Vagina (tissue), 2 donors: ENCODE data around the gene SLC39A11. TPM values are rescaled to one million over a fixed set of nuclear protein-coding genes. Genes with fewer than 3 reads are reported as not detected.

Experiments used
- DNase-seq, 2 donors: peaks; one replicate each; pipeline ENCODE4 v3.0.0-alpha.2; 2017; ENCODE audit errors: extremely low spot score in 2 of 2
- H3K27ac ChIP-seq: fragments of 200-600 bp; sonication (generic); one replicate; pipeline ENCODE4 v1.5.1; 2019
- H3K27me3 ChIP-seq: fragments of 200-600 bp; sonication (generic); one replicate; pipeline ENCODE4 v1.5.1; 2019
- H3K36me3 ChIP-seq, 2 donors: fragments of 200-600 bp; sonication (generic); one replicate each; pipeline ENCODE4 v1.5.1; 2017 to 2019
- H3K4me1 ChIP-seq: fragments of 200-600 bp; sonication (generic); one replicate; pipeline ENCODE4 v1.5.1; 2019
- H3K4me3 ChIP-seq, 2 donors: fragments of 200-600 bp; sonication (generic); 1 replicate in 1 of 2; 2 replicates in 1 of 2; pipeline ENCODE4 v1.5.1; 2016 to 2019
- H3K9me3 ChIP-seq: fragments of 200-600 bp; sonication (generic); one replicate; pipeline ENCODE4 v1.5.1; 2019
- CTCF ChIP-seq, 3 experiments: fragments of 450-650 bp in 2 of 3; fragments of 200-600 bp in 1 of 3; sonication (generic) in 1 of 3; IDR thresholded peaks; one replicate each; pipeline ENCODE4 v1.5.1; 2017 to 2019; ENCODE audit warnings: antibody characterized with exemption in 3 of 3, mild to moderate bottlenecking in 2 of 3, moderate library complexity in 2 of 3
- POLR2A ChIP-seq, 2 donors: fragments of 450-650 bp; IDR thresholded peaks; one replicate each; pipeline ENCODE4 v1.6.1; 2017; ENCODE audit warnings: antibody characterized with exemption in 2 of 2, mild to moderate bottlenecking in 2 of 2, moderate library complexity in 2 of 2
- POLR2AphosphoS5 ChIP-seq, 2 donors: sonication (generic); formaldehyde crosslinking; IDR thresholded peaks; one replicate each; pipeline ENCODE4 v1.9.0; 2017; ENCODE audit warnings: antibody characterized with exemption in 2 of 2, mild to moderate bottlenecking in 2 of 2, low read depth in 1 of 2; ENCODE audit not compliant: insufficient read depth in 1 of 2
- intact Hi-C: fragments of 100-400 bp; cut with DNase I; formaldehyde crosslinking; loops from one replicate; pipeline ENCODE4 v1.15.1; 2023
- small RNA-seq: library from RNA; depleted of rRNA; stranded (forward); fragments of <200 nt; gene quantifications from one replicate; pipeline ENCODE3, GENCODE V24; 2016
- total RNA-seq: library from RNA; depleted of rRNA; stranded (reverse); fragments of >200 nt; gene quantifications from one replicate; pipeline ENCODE4 v1.2.3, GENCODE V29; 2016

The SLC39A11 gene
- total RNA-seq, 1 donor from 2014 or later = 22.6 TPM

GRCh38 chr17:72597354-72598087 is 495.0 kb downstream of the SLC39A11 start:
- DNase-seq = no peak
- Histone ChIP-seq H3K4me1 (peaks cover under 1% of the 10 kb centered on the region), H3K36me3 (no peaks in the 10 kb centered on the region), H3K27ac (no peak overlapping the region), H3K4me3 (no peak overlapping the region), H3K9me3 (no peaks in the 10 kb centered on the region), H3K27me3 (no peaks in the 10 kb centered on the region)
- intact Hi-C loops = no loop called here
- no peak for TF ChIP-seq POLR2AphosphoS5 (IDR thresholded peaks at IDR 0.05; ENCODE audit: insufficient read depth in 1 of 2, low read depth in 1 of 2)
- no peak for TF ChIP-seq CTCF (IDR thresholded peaks at IDR 0.05)
- no peak for TF ChIP-seq POLR2A (IDR thresholded peaks at IDR 0.05)

Small RNAs within 50 kb of the gene (small RNA-seq; reads per million reads assigned to genes)
- not detected for gene RF00422

Other genes starting within 250 kb of the SLC39A11 start
- gene SSTR2, start 72.3 kb upstream of the SLC39A11 start, total RNA-seq = 1.2 TPM
- gene COG1, start 100.4 kb upstream of the SLC39A11 start, total RNA-seq = 30.9 TPM
- gene CPSF4L, start 169.2 kb upstream of the SLC39A11 start, total RNA-seq = not detected
- gene CDC42EP4, start 219.3 kb upstream of the SLC39A11 start, total RNA-seq = 73.7 TPM